ENCODE results near the gene FAM13B.
A peak's percentile ranks its signal among the peaks of the same experiment; 100 is the strongest.
"Not testable (repeated sequence)": the region's sequence is repeated elsewhere in the genome, so short reads cannot be mapped to it uniquely, and the experiment has no call there.

Gene FAM13B

GRCh38 chr5:138032572-138033385, at the start of gene FAM13B:
TSS of gene FAM13B (minus strand) at chr5:138033079. CDS start at chr5:138019111, 13,968 bp downstream.
- peak; percentile 75 for DNase-seq

GRCh38 chr5:138082033-138082432, 49.2 kb upstream of the FAM13B start:
- no peak for DNase-seq

- no peak for DNase-seq
Measured at GRCh38 chr5:138078006-138078643, 45.2 kb upstream of the FAM13B start.

GRCh38 chr5:138077064-138077696, 44.3 kb upstream of the FAM13B start:
- DNase-seq: peak; percentile 36

- DNase-seq: not testable (repeated sequence)
Measured at GRCh38 chr5:138070026-138070425, 37.1 kb upstream of the FAM13B start.

GRCh38 chr5:138068742-138069600, 36.1 kb upstream of the FAM13B start:
- DNase-seq: peak; percentile 62

GRCh38 chr5:138067945-138068344, 35.1 kb upstream of the FAM13B start:
- no peak for DNase-seq

GRCh38 chr5:138065102-138065501, 32.2 kb upstream of the FAM13B start:
- peak; percentile 3 for DNase-seq

GRCh38 chr5:138064526-138064925, 31.6 kb upstream of the FAM13B start:
- DNase-seq: no peak

- no peak for DNase-seq
Measured at GRCh38 chr5:138054847-138055558, 22.1 kb upstream of the FAM13B start.

GRCh38 chr5:138054206-138054605, 21.3 kb upstream of the FAM13B start:
- DNase-seq: no peak

- no peak for DNase-seq
Measured at GRCh38 chr5:138053554-138053953, 20.7 kb upstream of the FAM13B start.

- not testable (repeated sequence) for DNase-seq
Measured at GRCh38 chr5:138052718-138053117, 19.8 kb upstream of the FAM13B start.

GRCh38 chr5:138051441-138052296, 18.8 kb upstream of the FAM13B start:
- DNase-seq: no peak

- DNase-seq: not testable (repeated sequence)
Measured at GRCh38 chr5:138045283-138045682, 12.4 kb upstream of the FAM13B start.

GRCh38 chr5:138038826-138039225, 5.9 kb upstream of the FAM13B start:
- DNase-seq: no peak

- no peak for DNase-seq
Measured at GRCh38 chr5:138037907-138038633, 5.2 kb upstream of the FAM13B start.

GRCh38 chr5:138037271-138037670, 4.4 kb upstream of the FAM13B start:
- DNase-seq: no peak

GRCh38 chr5:138035605-138036537, 3.0 kb upstream of the FAM13B start:
- peak; percentile 58 for DNase-seq
